CD14-positive monocyte (primary cell): ENCODE results near the gene TMEM248. TPM values are rescaled to one million over a fixed set of nuclear protein-coding genes. Genes with fewer than 3 reads are reported as not detected.

Experiments used
- DNase-seq, 3 donors: peaks; one replicate each; pipeline ENCODE4 v3.0.0-alpha.2; 2011 to 2022
- H2AFZ ChIP-seq: 2 replicates; pipeline ENCODE4 v1.6.0; 2012; ENCODE audit warnings: mild to moderate bottlenecking, low read depth, low read length, inconsistent platforms; ENCODE audit not compliant: insufficient read depth, poor library complexity, severe bottlenecking
- H3K27ac ChIP-seq, 2 donors: 1 replicate in 1 of 2; 2 replicates in 1 of 2; pipeline ENCODE4 v1.5.1; 2012 to 2013; ENCODE audit warnings: low read length in 2 of 2, control low read depth in 1 of 2, inconsistent platforms in 1 of 2, low read depth in 1 of 2, mild to moderate bottlenecking in 1 of 2
- H3K27me3 ChIP-seq, 2 donors: one replicate each; pipeline versions ENCODE4 v1.6.0 to v1.6.1; 2011 to 2013; ENCODE audit warnings: low read length in 2 of 2; ENCODE audit not compliant: control insufficient read depth in 2 of 2, insufficient read depth in 2 of 2
- H3K36me3 ChIP-seq, 2 donors: replicated peaks in 1 of 2; 1 replicate in 1 of 2; 2 replicates in 1 of 2; pipeline versions ENCODE4 v1.5.1 to v1.6.1; 2012 to 2013; ENCODE audit warnings: low read length in 2 of 2, control low read depth in 1 of 2, inconsistent platforms in 1 of 2, mild to moderate bottlenecking in 1 of 2; ENCODE audit not compliant: insufficient read depth in 2 of 2, control insufficient read depth in 1 of 2
- H3K4me1 ChIP-seq, 2 donors: 1 replicate in 1 of 2; 2 replicates in 1 of 2; pipeline versions ENCODE4 v1.5.1 to v1.6.1; 2012 to 2013; ENCODE audit warnings: low read length in 2 of 2, control low read depth in 1 of 2, inconsistent platforms in 1 of 2, mild to moderate bottlenecking in 1 of 2, moderate library complexity in 1 of 2; ENCODE audit not compliant: insufficient read depth in 2 of 2, control insufficient read depth in 1 of 2
- H3K4me2 ChIP-seq: replicated peaks from 2 replicates; pipeline ENCODE3; 2012; ENCODE audit warnings: low read length, moderate library complexity, mild to moderate bottlenecking; ENCODE audit not compliant: poor library complexity, severe bottlenecking; ENCODE audit errors: extremely low read depth
- H3K4me3 ChIP-seq, 3 experiments: fragments of 200-600 bp in 1 of 3; sonication (generic) in 1 of 3; replicated peaks in 1 of 3; 1 replicate in 2 of 3; 2 replicates in 1 of 3; pipeline ENCODE4 v1.5.1; 2011 to 2013; ENCODE audit warnings: low read length in 3 of 3, mild to moderate bottlenecking in 3 of 3, control low read depth in 2 of 3, low read depth in 2 of 3, inconsistent platforms in 1 of 3, moderate library complexity in 1 of 3
- H3K79me2 ChIP-seq: 2 replicates; pipeline ENCODE4 v1.6.0; 2012; ENCODE audit warnings: mild to moderate bottlenecking, control low read depth, inconsistent platforms, low read length, moderate library complexity; ENCODE audit not compliant: insufficient read depth
- H3K9ac ChIP-seq: 2 replicates; pipeline ENCODE4 v1.6.0; 2017; ENCODE audit warnings: low read length, mild to moderate bottlenecking; ENCODE audit not compliant: insufficient read depth, poor library complexity, severe bottlenecking
- H3K9me3 ChIP-seq, 2 donors: replicated peaks in 1 of 2; 1 replicate in 1 of 2; 2 replicates in 1 of 2; pipeline versions ENCODE4 v1.5.1 to v1.6.1; 2012 to 2013; ENCODE audit warnings: low read length in 2 of 2, control low read depth in 1 of 2; ENCODE audit not compliant: control insufficient read depth in 1 of 2, insufficient read depth in 1 of 2
- H4K20me1 ChIP-seq: 2 replicates; pipeline ENCODE4 v1.6.0; 2012; ENCODE audit warnings: mild to moderate bottlenecking, low read length, control low read depth, moderate library complexity; ENCODE audit not compliant: insufficient read depth
- H3K27ac Mint-ChIP-seq, 7 donors: one replicate each; pipeline ENCODE4 v1.8.0; 2020; ENCODE audit warnings: mild to moderate bottlenecking in 7 of 7, mixed read lengths in 7 of 7, moderate library complexity in 6 of 7, inconsistent platforms in 2 of 7
- H3K27me3 Mint-ChIP-seq, 3 donors: one replicate each; pipeline ENCODE4 v1.8.0; 2021 to 2022; ENCODE audit warnings: low read depth in 3 of 3, mild to moderate bottlenecking in 3 of 3, mixed read lengths in 3 of 3, moderate library complexity in 3 of 3, inconsistent platforms in 1 of 3
- H3K36me3 Mint-ChIP-seq, 2 donors: one replicate each; pipeline ENCODE4 v1.8.0; 2020; ENCODE audit warnings: mixed read lengths in 2 of 2, inconsistent platforms in 1 of 2, mild to moderate bottlenecking in 1 of 2
- H3K4me1 Mint-ChIP-seq: one replicate; pipeline ENCODE4 v1.8.0; 2020; ENCODE audit warnings: mild to moderate bottlenecking, mixed read lengths
- H3K4me3 Mint-ChIP-seq, 2 donors: one replicate each; pipeline ENCODE4 v1.8.0; 2020; ENCODE audit warnings: mild to moderate bottlenecking in 2 of 2, mixed read lengths in 2 of 2, moderate library complexity in 1 of 2
- H3K9me3 Mint-ChIP-seq, 7 donors: one replicate each; pipeline ENCODE4 v1.8.0; 2020 to 2022; ENCODE audit warnings: mixed read lengths in 7 of 7, mild to moderate bottlenecking in 6 of 7, moderate library complexity in 6 of 7, inconsistent platforms in 2 of 7
- WGBS: methylation state at CpG from one replicate; pipeline ENCODE4 v1.1.5; 2013; ENCODE audit warnings: missing lambda C conversion rate; ENCODE audit not compliant: insufficient coverage; 5-methylcytosine and 5-hydroxymethylcytosine counted together
- intact Hi-C, 2 donors: fragments of 100-400 bp; cut with micrococcal nuclease; formaldehyde crosslinking; loops; one replicate each; pipeline versions ENCODE4 v1.15.0 to v1.15.1; 2023
- polyA plus RNA-seq, 3 donors: library from polyadenylated mRNA; depleted of rRNA in 1 of 3; unstranded in 2 of 3; stranded (reverse) in 1 of 3; fragments of 300-500 nt in 2 of 3; fragments of >200 nt in 1 of 3; fragmentation: Illumina TruSeq in 2 of 3; gene quantifications; 1 replicate in 2 of 3; 2 replicates in 1 of 3; pipeline ENCODE4 v1.2.3, GENCODE V29; 2012 to 2021
- TF ChIP-seq, protein P1 (sequence below): fragments of 200-600 bp; IDR thresholded peaks from one replicate; pipeline ENCODE4 v1.8.0; 2022; ENCODE audit warnings: antibody characterized with exemption, mild to moderate bottlenecking

The TMEM248 gene
- polyA plus RNA-seq, 3 donors: 67.5 to 82.3 (median 78.3) TPM

DNA sequence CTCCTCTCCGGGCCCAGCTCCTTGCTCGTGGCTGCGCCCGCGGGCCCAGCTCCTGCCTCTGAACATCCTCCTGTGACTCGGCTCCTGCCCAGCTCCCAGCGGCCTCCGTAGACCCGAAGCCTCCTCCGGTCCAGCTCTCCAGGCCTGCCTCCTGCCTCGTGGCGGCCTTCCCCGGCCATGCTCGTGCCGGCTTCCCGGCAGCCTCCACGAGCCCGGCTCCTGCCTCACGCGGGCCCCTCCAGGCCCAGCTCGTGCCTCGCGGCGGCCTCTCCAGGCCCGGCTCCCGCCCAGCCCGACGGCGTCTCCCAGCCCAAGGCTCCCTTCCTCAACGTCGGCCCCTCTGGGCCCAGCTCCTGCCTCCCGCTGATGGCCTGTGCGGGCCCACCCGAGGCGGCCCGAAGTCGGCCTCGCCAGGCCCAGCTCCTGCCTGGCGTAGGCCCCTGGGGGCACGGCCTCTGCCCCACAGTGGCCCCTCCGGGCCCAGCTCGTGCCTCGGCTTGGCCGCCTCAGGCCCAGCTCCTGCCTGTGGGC, 16.9 kb upstream of the TMEM248 start:
- H3K9me3 ChIP-seq: no peaks in the 10 kb centered on the region
- Mint-ChIP-seq H3K27me3 (peaks cover 0 to 2% (median 0%) of the 10 kb centered on the region in 3 donors), H3K4me1 (no peaks in the 10 kb centered on the region), H3K27ac (no peak overlapping the region), H3K4me3 (no peak overlapping the region), H3K36me3 (peaks cover 2 to 14% of the 10 kb centered on the region in 2 donors), H3K9me3 (peaks cover 0 to 2% (median 0%) of the 10 kb centered on the region in 7 donors)
- TF ChIP-seq, protein P1, sequence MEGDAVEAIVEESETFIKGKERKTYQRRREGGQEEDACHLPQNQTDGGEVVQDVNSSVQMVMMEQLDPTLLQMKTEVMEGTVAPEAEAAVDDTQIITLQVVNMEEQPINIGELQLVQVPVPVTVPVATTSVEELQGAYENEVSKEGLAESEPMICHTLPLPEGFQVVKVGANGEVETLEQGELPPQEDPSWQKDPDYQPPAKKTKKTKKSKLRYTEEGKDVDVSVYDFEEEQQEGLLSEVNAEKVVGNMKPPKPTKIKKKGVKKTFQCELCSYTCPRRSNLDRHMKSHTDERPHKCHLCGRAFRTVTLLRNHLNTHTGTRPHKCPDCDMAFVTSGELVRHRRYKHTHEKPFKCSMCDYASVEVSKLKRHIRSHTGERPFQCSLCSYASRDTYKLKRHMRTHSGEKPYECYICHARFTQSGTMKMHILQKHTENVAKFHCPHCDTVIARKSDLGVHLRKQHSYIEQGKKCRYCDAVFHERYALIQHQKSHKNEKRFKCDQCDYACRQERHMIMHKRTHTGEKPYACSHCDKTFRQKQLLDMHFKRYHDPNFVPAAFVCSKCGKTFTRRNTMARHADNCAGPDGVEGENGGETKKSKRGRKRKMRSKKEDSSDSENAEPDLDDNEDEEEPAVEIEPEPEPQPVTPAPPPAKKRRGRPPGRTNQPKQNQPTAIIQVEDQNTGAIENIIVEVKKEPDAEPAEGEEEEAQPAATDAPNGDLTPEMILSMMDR: no peak
- H3K79me2 ChIP-seq: no peaks in the 10 kb centered on the region
- H3K4me2 ChIP-seq: no peak overlapping the region
- no peak overlapping the region for H3K27ac ChIP-seq
- H4K20me1 ChIP-seq: no peaks in the 10 kb centered on the region
- no peak overlapping the region for H3K9ac ChIP-seq
- H3K4me1 ChIP-seq: no peaks in the 10 kb centered on the region
- H3K4me3 ChIP-seq: no peak overlapping the region
- peaks cover 0 to 7% of the 10 kb centered on the region in 2 donors for H3K36me3 ChIP-seq
- no peak for DNase-seq
- H2AFZ ChIP-seq: no peak overlapping the region
- intact Hi-C loops: no loop called here
- WGBS: 97% methylated on average over 43 of the region's 44 CpGs
- H3K27me3 ChIP-seq: no peaks in the 10 kb centered on the region

DNA sequence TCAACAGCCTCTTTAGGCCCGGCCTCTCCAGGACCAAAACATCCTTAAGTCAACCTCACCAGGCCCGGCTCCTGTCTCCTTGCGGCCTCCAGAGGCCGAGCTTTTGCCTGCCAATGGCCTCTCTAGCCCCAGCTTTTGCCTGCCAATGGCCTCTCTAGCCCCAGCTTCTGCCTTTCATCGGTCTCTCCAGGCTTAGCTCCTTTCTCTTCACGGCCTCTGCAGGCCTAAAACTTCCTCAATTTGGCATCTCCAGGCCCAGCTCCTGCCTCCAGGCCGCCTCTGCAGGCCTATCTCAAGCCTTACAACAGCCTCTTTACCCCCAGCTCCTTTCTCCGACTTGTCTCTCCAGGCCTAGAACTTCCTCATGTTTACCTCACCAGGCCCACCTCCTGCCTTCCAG, 15.7 kb upstream of the TMEM248 start:
- Histone ChIP-seq H3K9ac (no peak overlapping the region), H3K36me3 (no peaks in the 10 kb centered on the region), H2AFZ (no peak overlapping the region), H4K20me1 (no peaks in the 10 kb centered on the region), H3K27me3 (no peaks in the 10 kb centered on the region), H3K27ac (no peak overlapping the region), H3K4me1 (no peaks in the 10 kb centered on the region), H3K79me2 (no peaks in the 10 kb centered on the region), H3K9me3 (no peaks in the 10 kb centered on the region), H3K4me3 (no peak overlapping the region), H3K4me2 (no peak overlapping the region)
- H3K9me3 Mint-ChIP-seq: peaks cover 0 to 2% (median 0%) of the 10 kb centered on the region in 7 donors
- WGBS: 90% methylated on average over 8 of the region's 8 CpGs
- no peak overlapping the region for H3K4me3 Mint-ChIP-seq
- H3K4me1 Mint-ChIP-seq: no peaks in the 10 kb centered on the region
- peaks cover 0 to 13% of the 10 kb centered on the region in 2 donors for H3K36me3 Mint-ChIP-seq
- no peak for DNase-seq
- TF ChIP-seq, protein P1: no peak
- H3K27me3 Mint-ChIP-seq: peaks cover 0 to 2% (median 0%) of the 10 kb centered on the region in 3 donors
- peak overlapping the region in 5 of 7 donors; percentile 6 to 73 (median 44) for H3K27ac Mint-ChIP-seq
- intact Hi-C loops: loop anchor here in 1 of 2 donors (5.0 kb wide), 1 partner anchor 73 kb away; no protein-coding TSS in a partner anchor
